ENCODE measurements around the gene CNTD1. TPM values are rescaled to one million over a fixed set of nuclear protein-coding genes. Genes with fewer than 3 reads are reported as not detected.
A peak's percentile ranks its signal among the peaks of the same experiment; 100 is the strongest.

Gene CNTD1
- polyA plus RNA-seq, 2 donors: 0.18 TPM

DNA sequence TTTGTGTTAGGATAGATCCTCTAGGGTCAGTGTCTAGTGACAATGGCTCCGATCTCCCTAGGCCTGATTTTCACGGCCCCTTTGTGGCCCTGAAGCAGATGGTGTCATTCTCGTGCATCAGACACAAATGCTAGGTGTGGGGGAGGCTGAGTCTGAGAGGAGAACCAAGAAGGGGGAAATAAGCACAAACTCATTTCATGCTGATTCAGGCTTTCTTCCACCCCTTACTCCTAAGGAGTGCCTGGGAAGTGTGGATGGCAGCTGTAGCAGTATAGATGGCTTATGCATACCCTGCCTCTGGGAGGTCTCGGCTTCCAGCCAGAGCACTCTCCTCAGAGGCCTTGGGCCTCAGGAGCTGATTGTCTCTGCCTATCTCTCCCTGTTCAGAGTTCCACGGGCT, 20.1 kb upstream of the CNTD1 start:
- WGBS, 2 donors: 87 to 89% methylated on average over 5 of the region's 5 CpGs
- Histone ChIP-seq H3K9me3 (ENCODE audit: control insufficient read depth in 2 of 2, insufficient read depth in 1 of 2, low read depth in 1 of 2, low read length in 1 of 2) (no peaks in the 10 kb centered on the region), H3K4me3 (ENCODE audit: low read depth in 1 of 2, low read length in 2 of 2) (no peak overlapping the region), H3K27ac (ENCODE audit: low read depth in 2 of 2, low read length in 1 of 2) (no peak overlapping the region), H3K27me3 (ENCODE audit: control insufficient read depth in 1 of 2, insufficient read depth in 2 of 2, low read length in 2 of 2) (peaks cover 0 to 20% of the 10 kb centered on the region in 2 donors), H3K4me1 (ENCODE audit: control insufficient read depth in 2 of 2, insufficient read depth in 2 of 2, low read length in 1 of 2) (peaks cover 2 to 13% of the 10 kb centered on the region in 2 donors), H3K36me3 (ENCODE audit: control insufficient read depth in 2 of 2, insufficient read depth in 2 of 2, low read length in 1 of 2) (peaks cover 5 to 15% of the 10 kb centered on the region in 2 donors)

DNA sequence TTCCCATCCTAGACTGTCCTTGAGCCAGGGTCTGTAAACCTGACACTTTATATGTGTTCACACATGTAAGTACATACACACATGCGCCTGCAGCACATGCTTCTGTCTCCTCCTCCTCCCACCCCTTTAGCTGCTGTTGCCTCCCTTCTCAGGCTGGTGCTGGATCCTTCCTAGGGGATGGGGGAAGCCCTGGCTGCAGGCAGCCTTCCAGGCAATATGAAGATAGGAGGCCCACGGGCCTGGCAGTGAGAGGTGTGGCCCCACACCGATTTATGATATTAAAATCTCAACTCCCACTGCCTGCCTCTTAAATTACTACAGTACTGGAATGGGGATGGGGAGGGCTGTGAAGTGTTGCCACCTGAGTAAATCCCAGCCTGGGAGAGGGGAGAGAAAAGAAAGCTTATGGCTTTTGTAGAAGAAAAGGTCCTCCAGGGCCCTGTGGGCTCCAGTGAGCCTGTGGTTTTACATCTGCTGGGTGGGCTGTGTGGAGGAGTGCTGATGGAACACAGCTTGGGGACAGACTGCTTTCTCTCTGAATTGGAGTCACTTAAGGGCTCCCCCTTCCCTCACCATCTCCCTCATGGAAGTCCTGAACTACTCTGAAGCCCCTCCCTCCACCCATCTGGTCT, 19.2 kb upstream of the CNTD1 start:
- Histone ChIP-seq H3K9me3 (ENCODE audit: control insufficient read depth in 2 of 2, insufficient read depth in 1 of 2, low read depth in 1 of 2, low read length in 1 of 2) (no peaks in the 10 kb centered on the region), H3K36me3 (ENCODE audit: control insufficient read depth in 2 of 2, insufficient read depth in 2 of 2, low read length in 1 of 2) (peaks cover 5 to 15% of the 10 kb centered on the region in 2 donors), H3K27me3 (ENCODE audit: control insufficient read depth in 1 of 2, insufficient read depth in 2 of 2, low read length in 2 of 2) (peaks cover 0 to 20% of the 10 kb centered on the region in 2 donors), H3K4me3 (ENCODE audit: low read depth in 1 of 2, low read length in 2 of 2) (no peak overlapping the region), H3K4me1 (ENCODE audit: control insufficient read depth in 2 of 2, insufficient read depth in 2 of 2, low read length in 1 of 2) (peaks cover under 1 to 17% of the 10 kb centered on the region in 2 donors), H3K27ac (ENCODE audit: low read depth in 2 of 2, low read length in 1 of 2) (no peak overlapping the region)
- 73% methylated on average over 3 of the region's 3 CpGs for WGBS, 2 donors

DNA sequence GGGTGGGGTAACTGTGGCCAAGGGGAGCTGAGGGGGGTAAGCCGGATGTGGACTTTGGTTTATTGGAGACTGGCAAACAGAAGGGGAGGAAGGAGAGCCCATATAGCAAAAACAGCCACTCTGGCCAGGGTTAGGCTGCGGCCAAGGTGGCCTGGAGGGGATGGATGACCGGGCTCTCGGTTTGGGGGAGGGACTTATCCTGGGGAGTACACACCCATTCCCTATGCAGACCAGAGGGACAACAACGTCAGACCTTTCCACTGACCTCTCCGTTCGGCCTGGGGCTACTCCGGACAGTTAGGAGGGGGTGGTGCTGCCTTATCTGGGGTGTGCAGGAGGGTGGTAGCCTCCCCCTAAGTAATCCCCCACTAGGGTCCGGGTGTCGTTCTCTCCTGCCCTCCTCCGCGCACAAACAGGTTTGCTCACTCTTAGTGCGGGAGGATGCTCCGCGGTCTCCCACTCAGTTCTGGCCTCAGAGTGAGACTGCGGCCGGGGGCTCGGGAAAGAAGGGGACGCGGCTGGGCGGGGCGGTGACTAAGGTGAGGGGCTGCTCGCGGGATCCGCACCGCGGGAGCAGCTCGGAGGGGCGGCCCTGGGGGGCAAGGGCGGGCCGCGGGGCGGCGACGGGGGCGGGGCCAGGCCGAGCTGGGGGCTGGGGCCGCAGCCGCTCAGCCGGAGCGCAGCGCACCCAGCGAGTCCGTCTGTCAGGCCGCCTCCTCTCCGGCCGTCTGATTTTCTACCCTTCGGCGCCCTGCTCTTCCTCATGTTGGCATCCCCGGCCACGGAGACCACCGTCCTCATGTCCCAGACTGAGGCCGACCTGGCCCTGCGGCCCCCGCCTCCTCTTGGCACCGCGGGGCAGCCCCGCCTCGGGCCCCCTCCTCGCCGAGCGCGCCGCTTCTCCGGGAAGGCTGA, 18.5 kb upstream of the CNTD1 start, which contains the start of gene WNK4:
WNK4 (plus strand) TSS at position 675 of the 915 bp plus-strand sequence; CDS start at position 764, 89 bp downstream.
- no peaks in the 10 kb centered on the region for H3K9me3 ChIP-seq (ENCODE audit: control insufficient read depth in 2 of 2, insufficient read depth in 1 of 2, low read depth in 1 of 2, low read length in 1 of 2)
- WGBS, 2 donors: 8 to 12% methylated on average over 49 to 65 of the region's 65 CpGs
- peak within 1 kb of the TSS in 1 of 2 donors; percentile 54 for H3K27ac ChIP-seq (ENCODE audit: low read depth in 2 of 2, low read length in 1 of 2)
- H3K4me1 ChIP-seq (ENCODE audit: control insufficient read depth in 2 of 2, insufficient read depth in 2 of 2, low read length in 1 of 2): peaks cover 4 to 21% of the 10 kb centered on the region in 2 donors
- H3K27me3 ChIP-seq (ENCODE audit: control insufficient read depth in 1 of 2, insufficient read depth in 2 of 2, low read length in 2 of 2): peaks cover 0 to 26% of the 10 kb centered on the region in 2 donors
- H3K4me3 ChIP-seq (ENCODE audit: low read depth in 1 of 2, low read length in 2 of 2): peak within 1 kb of the TSS; percentile 54 to 60
- peaks cover 5 to 15% of the 10 kb centered on the region in 2 donors for H3K36me3 ChIP-seq (ENCODE audit: control insufficient read depth in 2 of 2, insufficient read depth in 2 of 2, low read length in 1 of 2)

DNA sequence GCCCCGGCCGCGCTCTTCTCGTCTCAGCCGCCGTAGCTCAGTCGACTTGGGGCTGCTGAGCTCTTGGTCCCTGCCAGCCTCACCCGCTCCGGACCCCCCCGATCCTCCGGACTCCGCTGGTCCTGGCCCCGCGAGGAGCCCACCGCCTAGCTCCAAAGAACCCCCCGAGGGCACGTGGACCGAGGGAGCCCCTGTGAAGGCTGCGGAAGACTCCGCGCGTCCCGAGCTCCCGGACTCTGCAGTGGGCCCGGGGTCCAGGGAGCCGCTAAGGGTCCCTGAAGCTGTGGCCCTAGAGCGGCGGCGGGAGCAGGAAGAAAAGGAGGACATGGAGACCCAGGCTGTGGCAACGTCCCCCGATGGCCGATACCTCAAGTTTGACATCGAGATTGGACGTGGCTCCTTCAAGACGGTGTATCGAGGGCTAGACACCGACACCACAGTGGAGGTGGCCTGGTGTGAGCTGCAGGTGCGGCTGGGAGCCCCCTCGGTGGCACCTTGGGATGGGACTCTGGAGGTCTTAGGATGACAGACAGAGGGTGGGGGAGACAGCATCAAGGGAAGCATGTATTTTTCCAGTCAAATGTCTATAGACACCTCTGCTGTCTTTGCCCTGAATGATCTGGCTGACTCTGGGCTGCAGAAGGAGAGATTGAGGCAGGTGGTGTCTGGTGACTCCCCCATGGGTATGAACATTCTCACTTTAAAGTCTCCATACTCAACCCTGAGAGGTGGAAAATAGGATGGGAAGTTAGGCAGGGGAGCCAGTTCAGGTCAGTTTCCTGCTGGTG, 17.6 kb upstream of the CNTD1 start:
- H3K4me3 ChIP-seq (ENCODE audit: low read depth in 1 of 2, low read length in 2 of 2): peak overlapping the region; percentile 54 to 60
- H3K27me3 ChIP-seq (ENCODE audit: control insufficient read depth in 1 of 2, insufficient read depth in 2 of 2, low read length in 2 of 2): peaks cover 0 to 30% of the 10 kb centered on the region in 2 donors
- 8 to 9% methylated on average over 39 of the region's 39 CpGs for WGBS, 2 donors
- no peaks in the 10 kb centered on the region for H3K9me3 ChIP-seq (ENCODE audit: control insufficient read depth in 2 of 2, insufficient read depth in 1 of 2, low read depth in 1 of 2, low read length in 1 of 2)
- peak overlapping the region in 1 of 2 donors; percentile 54 for H3K27ac ChIP-seq (ENCODE audit: low read depth in 2 of 2, low read length in 1 of 2)
- H3K36me3 ChIP-seq (ENCODE audit: control insufficient read depth in 2 of 2, insufficient read depth in 2 of 2, low read length in 1 of 2): peaks cover 5 to 10% of the 10 kb centered on the region in 2 donors
- peaks cover 4 to 23% of the 10 kb centered on the region in 2 donors for H3K4me1 ChIP-seq (ENCODE audit: control insufficient read depth in 2 of 2, insufficient read depth in 2 of 2, low read length in 1 of 2)

DNA sequence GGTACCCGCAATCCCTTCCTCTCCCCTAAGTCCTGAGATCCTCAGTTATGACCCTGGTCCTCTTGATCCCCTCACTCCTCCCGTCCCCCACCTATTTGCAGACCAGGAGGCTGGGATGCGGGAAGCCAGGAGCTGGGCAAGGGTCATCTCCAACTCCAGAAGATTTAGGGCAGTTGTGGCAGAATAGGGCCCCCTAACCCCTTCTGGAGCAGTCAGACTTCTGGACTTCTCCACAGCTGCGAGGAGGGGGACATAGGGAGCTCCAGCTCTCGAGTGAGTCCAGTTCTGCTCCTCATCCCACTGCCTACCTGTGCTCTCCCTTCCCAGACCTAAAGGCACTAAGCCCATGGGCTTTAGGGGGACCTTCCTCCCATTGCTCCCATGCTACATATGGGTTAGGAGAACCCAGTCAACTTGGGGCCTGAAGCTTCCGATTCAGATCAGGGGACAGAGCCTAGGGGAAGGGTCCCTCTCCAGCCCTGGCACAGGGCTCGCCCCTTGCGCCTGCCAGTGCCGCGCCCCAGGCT, 17.0 kb upstream of the CNTD1 start:
- peaks cover 5 to 10% of the 10 kb centered on the region in 2 donors for H3K36me3 ChIP-seq (ENCODE audit: control insufficient read depth in 2 of 2, insufficient read depth in 2 of 2, low read length in 1 of 2)
- no peak overlapping the region for H3K27ac ChIP-seq (ENCODE audit: low read depth in 2 of 2, low read length in 1 of 2)
- peaks cover 4 to 23% of the 10 kb centered on the region in 2 donors for H3K4me1 ChIP-seq (ENCODE audit: control insufficient read depth in 2 of 2, insufficient read depth in 2 of 2, low read length in 1 of 2)
- no peaks in the 10 kb centered on the region for H3K9me3 ChIP-seq (ENCODE audit: control insufficient read depth in 2 of 2, insufficient read depth in 1 of 2, low read depth in 1 of 2, low read length in 1 of 2)
- peaks cover 0 to 30% of the 10 kb centered on the region in 2 donors for H3K27me3 ChIP-seq (ENCODE audit: control insufficient read depth in 1 of 2, insufficient read depth in 2 of 2, low read length in 2 of 2)
- WGBS, 2 donors: 38 to 48% methylated on average over 10 of the region's 10 CpGs
- H3K4me3 ChIP-seq (ENCODE audit: low read depth in 1 of 2, low read length in 2 of 2): peak overlapping the region; percentile 54 to 60

DNA sequence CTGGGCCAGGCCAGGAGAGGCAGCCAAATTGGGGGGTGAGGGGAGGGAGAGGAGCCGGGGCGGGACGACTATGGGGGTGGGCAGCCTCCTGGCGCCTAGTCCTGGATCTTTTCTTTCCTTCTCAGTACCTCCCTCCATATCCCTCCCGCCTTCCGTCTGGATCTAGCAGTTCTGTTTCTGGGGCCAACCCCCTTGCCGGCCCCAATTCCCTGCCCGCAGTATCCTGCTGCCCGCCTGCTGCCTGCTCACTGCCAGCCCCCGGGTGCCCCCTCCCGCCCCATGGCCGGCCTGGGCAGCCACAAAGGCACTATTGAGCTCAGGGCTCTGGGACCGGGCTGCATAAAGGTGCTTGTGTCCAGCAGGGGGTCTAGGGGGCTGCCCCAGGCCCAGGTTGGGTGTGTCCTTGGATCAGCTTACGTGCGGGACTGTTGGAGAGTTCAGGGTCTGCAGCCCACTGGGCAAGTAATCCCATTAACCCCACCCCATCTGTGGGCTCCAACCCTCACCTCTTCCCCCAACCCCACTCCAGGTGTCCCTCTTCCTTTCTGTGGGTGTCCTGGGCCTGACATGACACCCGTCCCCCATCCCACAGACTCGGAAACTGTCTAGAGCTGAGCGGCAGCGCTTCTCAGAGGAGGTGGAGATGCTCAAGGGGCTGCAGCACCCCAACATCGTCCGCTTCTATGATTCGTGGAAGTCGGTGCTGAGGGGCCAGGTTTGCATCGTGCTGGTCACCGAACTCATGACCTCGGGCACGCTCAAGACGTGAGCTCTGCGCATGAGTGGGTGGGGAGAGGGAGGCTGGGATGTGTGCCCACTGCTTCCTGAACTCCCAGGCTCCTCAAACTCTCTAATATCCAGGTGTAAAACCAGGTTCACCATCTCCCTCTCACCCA, 16.2 kb upstream of the CNTD1 start:
- WGBS, 2 donors: 32 to 41% methylated on average over 29 of the region's 29 CpGs
- Histone ChIP-seq H3K36me3 (ENCODE audit: control insufficient read depth in 2 of 2, insufficient read depth in 2 of 2, low read length in 1 of 2) (peaks cover 5 to 10% of the 10 kb centered on the region in 2 donors), H3K4me1 (ENCODE audit: control insufficient read depth in 2 of 2, insufficient read depth in 2 of 2, low read length in 1 of 2) (peaks cover 4 to 23% of the 10 kb centered on the region in 2 donors), H3K9me3 (ENCODE audit: control insufficient read depth in 2 of 2, insufficient read depth in 1 of 2, low read depth in 1 of 2, low read length in 1 of 2) (no peaks in the 10 kb centered on the region), H3K27me3 (ENCODE audit: control insufficient read depth in 1 of 2, insufficient read depth in 2 of 2, low read length in 2 of 2) (peaks cover 0 to 30% of the 10 kb centered on the region in 2 donors), H3K27ac (ENCODE audit: low read depth in 2 of 2, low read length in 1 of 2) (no peak overlapping the region), H3K4me3 (ENCODE audit: low read depth in 1 of 2, low read length in 2 of 2) (peak overlapping the region; percentile 54 to 60)

DNA sequence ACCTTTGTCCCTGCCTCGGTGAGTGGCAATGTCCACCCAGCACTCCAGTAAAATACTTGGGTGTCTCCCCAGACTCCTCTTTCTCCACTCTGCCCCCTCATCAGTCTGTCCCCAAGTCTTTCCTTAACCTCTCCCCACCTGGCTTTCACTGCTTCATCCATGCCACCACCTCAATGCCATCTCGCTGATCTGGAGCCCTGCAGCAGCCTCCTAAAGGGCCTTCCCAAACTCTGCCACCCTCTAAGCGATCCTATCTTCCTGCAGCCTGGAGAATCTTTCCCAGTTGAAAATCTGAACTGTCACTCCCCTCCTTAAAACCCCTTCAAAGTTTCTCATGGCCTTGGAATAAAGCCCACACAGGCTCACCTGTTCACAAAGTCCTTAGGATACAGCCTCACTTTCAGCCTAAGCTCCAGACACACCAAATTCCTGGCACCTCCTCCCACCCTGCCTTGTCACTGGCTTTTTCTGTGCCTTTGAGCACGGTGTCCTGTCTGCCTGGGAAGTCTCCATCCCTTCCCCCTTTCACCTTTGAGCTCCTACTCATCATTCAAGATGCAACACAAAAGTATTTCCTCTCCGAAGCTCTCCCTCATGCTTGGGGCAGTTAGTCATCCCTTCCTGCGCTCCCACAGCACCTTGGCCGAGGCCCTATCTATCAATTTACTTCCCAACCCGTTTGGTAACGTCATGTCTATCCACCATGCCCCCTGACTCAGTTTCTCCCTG, 15.4 kb upstream of the CNTD1 start:
- peaks cover 0 to 30% of the 10 kb centered on the region in 2 donors for H3K27me3 ChIP-seq (ENCODE audit: control insufficient read depth in 1 of 2, insufficient read depth in 2 of 2, low read length in 2 of 2)

DNA sequence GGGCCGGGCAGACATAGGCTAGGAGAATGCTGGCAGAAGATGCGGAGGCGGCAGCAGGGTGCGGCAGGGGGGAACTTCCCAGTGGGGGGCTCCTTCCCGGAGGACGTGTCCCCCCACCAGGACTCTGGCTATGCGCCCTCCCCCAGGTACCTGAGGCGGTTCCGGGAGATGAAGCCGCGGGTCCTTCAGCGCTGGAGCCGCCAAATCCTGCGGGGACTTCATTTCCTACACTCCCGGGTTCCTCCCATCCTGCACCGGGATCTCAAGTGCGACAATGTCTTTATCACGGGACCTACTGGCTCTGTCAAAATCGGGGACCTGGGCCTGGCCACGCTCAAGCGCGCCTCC, 14.9 kb upstream of the CNTD1 start:
- no peak overlapping the region for H3K27ac ChIP-seq (ENCODE audit: low read depth in 2 of 2, low read length in 1 of 2)
- peaks cover 4 to 23% of the 10 kb centered on the region in 2 donors for H3K4me1 ChIP-seq (ENCODE audit: control insufficient read depth in 2 of 2, insufficient read depth in 2 of 2, low read length in 1 of 2)
- peaks cover 0 to 30% of the 10 kb centered on the region in 2 donors for H3K27me3 ChIP-seq (ENCODE audit: control insufficient read depth in 1 of 2, insufficient read depth in 2 of 2, low read length in 2 of 2)
- no peak overlapping the region for H3K4me3 ChIP-seq (ENCODE audit: low read depth in 1 of 2, low read length in 2 of 2)
- H3K9me3 ChIP-seq (ENCODE audit: control insufficient read depth in 2 of 2, insufficient read depth in 1 of 2, low read depth in 1 of 2, low read length in 1 of 2): no peaks in the 10 kb centered on the region
- 29 to 42% methylated on average over 22 of the region's 22 CpGs for WGBS, 2 donors
- peaks cover 1 to 6% of the 10 kb centered on the region in 2 donors for H3K36me3 ChIP-seq (ENCODE audit: control insufficient read depth in 2 of 2, insufficient read depth in 2 of 2, low read length in 1 of 2)

More for the DNA sequence above, 15.4 kb upstream of the CNTD1 start:
- no peak overlapping the region for H3K4me3 ChIP-seq (ENCODE audit: low read depth in 1 of 2, low read length in 2 of 2)
- no peaks in the 10 kb centered on the region for H3K9me3 ChIP-seq (ENCODE audit: control insufficient read depth in 2 of 2, insufficient read depth in 1 of 2, low read depth in 1 of 2, low read length in 1 of 2)
- whole genome bisulfite sequencing, 2 donors: 38 to 42% methylated on average over 9 of the region's 9 CpGs
- peaks cover 5 to 7% of the 10 kb centered on the region in 2 donors for H3K36me3 ChIP-seq (ENCODE audit: control insufficient read depth in 2 of 2, insufficient read depth in 2 of 2, low read length in 1 of 2)
- H3K4me1 ChIP-seq (ENCODE audit: control insufficient read depth in 2 of 2, insufficient read depth in 2 of 2, low read length in 1 of 2): peaks cover 4 to 23% of the 10 kb centered on the region in 2 donors
- H3K27ac ChIP-seq (ENCODE audit: low read depth in 2 of 2, low read length in 1 of 2): no peak overlapping the region
